GM18907 (cell line): ENCODE measurements around the gene C14orf93.

Experiments used
- ATAC-seq: cut with Tn5 transposase; IDR thresholded peaks from one replicate; pipeline ENCODE4 v1.9.1; 2021; ENCODE audit warnings: mild to moderate bottlenecking, moderate library complexity; ENCODE audit not compliant: unreplicated experiment

The C14orf93 gene, protein sequence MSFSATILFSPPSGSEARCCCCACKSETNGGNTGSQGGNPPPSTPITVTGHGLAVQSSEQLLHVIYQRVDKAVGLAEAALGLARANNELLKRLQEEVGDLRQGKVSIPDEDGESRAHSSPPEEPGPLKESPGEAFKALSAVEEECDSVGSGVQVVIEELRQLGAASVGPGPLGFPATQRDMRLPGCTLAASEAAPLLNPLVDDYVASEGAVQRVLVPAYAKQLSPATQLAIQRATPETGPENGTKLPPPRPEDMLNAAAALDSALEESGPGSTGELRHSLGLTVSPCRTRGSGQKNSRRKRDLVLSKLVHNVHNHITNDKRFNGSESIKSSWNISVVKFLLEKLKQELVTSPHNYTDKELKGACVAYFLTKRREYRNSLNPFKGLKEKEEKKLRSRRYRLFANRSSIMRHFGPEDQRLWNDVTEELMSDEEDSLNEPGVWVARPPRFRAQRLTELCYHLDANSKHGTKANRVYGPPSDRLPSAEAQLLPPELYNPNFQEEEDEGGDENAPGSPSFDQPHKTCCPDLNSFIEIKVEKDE

DNA sequence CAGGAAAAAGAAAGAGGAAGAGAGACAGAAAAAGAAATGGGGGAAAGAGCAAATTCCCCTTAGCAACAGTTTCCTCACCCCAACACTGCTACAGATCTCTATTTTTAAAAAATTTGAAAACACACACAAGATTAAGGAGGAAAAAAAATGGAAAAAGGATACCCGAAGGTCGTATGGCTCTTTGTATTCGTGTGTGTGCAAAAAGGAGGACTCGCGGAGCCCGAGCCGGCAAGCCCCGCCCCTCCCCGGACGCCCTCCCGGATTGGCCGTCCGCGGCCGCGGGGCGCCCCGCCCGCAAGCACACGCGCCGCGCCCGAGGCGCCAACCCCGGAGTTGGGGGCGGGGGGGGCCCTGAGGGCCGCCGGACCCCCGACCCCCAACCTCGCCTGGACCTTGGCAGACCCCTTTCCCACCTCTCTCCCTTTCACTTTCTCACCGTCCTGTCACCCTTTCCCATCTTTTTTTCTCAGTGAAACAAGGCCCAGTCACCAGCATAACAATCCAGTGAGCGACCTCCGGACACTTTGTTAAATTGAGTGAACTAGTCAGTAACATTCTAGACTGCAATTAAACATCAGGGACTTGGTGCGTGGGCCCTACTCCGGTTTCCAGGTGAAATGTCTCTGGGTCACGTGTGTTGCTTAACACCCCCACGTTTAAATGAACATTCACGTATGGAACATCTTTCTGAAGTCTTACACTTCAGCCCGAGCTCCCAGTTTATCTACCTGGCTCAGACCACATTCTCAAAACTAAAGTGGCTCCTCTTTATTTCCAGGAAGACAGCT lies at the start of gene C14orf93:
TSS of gene C14orf93 (minus strand) at position 205 of the 788 bp plus-strand sequence. CDS start 11,120 bp downstream, outside the sequence.
- ATAC-seq, result no peak

DNA sequence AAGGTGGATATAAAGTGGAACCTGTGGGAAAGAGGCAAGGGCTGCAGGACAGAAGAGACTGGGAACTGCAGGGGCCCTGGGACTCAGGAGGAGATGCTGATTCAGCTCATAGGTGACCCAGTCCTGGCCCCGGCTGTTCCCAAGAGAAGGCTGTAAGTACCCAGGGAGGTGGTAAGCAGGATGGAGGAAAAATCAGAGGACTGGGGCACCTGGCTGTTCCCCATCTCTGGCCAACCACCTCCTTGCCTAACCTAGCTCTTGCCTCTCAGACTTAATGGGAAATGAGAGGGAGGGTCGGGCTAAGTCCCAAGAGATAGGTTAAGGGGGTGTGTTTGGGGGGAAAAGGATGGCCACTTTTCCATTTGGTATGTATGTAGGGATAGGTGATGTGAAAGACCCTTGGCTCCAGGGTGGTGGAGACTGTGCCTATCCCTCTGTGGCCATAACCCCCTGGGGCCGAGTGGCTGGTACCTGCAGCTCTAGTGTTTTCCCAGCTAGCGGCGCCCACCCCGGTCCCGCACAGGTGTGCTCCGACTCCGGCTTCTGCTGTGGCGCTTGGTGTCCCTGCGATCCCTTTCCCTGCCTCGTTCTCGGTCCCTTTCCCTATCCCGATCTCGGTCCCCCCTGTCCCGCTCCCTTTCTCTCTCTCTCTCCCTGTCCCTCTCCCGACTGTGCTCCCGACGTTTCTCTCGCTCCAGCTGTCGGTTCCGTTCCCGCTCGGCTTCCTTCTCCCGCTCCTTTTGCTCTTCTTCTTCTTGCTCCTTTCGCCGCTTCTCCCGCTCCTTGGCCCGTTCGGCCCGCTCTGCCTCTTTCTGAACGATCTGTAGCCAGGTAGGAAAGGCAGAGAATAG lies 48.9 kb upstream of the C14orf93 start:
- ATAC-seq, result no peak

DNA sequence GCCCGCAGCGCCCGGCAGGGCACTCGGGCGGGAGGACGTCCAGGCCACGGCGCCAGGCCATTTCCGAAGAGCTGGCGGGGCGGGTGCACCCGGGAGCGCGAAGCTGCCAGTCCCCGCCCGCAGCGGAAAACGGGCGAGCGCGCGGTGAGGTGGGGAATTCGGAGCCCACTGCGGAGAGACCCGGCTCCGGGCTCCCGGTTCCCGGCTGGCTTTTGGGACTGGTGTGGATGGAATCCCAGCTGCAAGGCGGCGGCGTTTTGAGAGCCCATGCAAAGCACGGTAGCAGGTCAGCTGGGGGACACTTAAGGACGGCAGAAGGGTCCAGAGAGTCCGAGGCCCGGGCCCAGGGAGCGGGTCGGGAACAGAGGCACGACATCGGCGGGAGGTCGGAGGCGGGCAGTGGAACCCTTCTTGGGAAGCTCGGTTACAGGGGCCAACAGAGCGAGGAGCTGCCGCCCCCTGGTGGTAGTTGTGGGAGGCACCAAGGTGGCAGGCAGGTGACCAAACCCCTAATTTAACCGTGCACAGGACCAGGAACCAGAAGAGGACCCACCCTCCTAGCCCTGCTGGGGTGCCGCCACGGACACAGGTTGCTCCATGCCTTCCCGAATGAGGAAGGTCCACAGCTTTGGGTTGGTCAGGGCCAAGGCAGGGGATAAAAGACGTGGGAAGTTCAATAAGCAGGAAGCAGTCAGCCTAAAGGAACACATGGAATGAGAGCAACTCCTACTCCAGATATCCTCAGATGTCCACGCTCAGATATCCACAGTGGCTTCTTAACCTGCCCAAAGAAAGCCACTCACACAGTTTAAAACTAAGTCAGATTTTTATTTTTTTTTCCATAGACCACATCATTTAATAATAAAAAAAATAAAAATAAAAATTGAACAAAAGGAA lies 48.1 kb upstream of the C14orf93 start:
- ATAC-seq, result peak; percentile 69

DNA sequence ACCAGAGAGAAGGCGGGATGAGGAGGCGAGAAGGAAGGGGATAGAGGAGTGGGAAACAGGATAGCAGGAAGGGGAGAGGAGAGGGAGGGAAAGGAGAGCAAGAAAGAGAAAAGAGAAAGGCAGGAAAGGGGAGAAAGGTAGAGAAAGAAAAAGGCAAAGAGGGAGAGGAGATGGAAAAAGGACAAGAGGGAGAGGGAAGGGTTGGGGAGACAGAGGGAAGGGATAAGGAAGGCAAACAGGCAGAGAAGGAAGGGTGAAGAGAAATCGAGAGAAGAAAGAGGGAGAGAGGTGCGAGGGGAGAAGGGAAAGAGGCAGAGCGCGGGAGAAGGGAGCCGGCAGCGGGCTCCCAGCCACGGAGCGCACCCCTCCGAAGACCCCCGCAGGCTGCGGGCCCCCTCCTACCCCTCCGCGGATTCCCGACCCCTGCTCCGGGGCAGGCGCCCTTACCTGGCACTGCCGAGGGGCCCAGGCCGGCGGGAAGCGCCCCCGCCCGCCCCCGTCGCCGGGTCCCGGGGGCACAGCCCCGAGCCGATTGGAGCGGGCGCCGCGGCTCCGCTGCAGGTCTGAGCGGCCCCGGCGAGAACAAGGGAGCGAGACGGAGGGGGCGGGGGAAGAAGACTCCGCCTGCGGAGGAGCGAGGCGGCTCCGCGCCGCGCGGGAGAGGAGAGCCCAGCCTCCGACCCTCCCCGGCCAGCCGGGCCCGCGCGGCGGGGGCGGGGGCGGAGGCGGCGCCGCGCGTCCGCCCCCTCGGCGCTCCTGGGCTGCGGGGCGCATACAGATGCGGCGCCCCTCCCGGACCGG lies 47.2 kb upstream of the C14orf93 start, which contains the start of gene CDH24:
TSS of gene CDH24 (minus strand) at position 565 of the 801 bp plus-strand sequence. CDS start 1,787 bp downstream, outside the sequence.
- peak; percentile 39 for ATAC-seq

DNA sequence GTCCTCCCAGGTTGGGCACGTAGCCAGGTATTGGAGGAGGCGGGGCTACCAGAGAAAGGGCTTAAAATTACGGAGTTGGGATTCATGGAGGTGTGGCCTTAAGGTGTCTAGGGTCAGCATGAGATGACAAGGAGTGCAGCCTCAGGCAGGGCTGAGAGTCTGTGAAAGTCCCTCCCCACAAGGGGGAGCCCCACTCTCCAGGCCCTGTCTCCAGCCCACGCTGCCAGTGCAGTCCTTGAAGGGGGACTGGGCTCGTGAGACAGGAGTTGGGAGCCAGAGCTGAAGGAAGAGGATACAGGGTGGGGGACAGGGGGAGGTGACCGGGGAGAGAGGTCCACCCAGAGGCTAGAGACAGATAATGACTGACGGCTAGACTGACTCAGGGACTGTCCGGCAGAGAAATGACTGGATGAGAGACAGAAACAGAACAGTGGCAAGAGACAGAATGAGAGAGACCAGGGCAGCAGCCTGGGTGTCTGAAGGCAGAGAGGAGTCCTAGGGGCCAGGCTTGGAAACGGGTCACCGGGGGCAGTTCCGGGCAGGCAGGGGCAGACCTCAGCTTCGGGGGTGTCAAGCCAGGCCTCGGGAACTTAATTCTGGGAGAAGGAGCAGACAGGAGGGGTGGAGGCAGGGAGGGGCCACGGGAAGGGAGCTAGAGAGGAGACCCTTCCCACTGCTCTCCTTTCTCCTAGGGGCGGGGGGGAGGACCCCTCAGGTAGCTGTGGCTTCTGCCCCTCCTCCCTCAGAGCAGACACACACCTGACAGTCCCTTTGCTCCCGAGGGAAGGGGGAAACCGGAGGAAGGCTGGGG lies 46.4 kb upstream of the C14orf93 start:
- ATAC-seq, result peak; percentile 54

DNA sequence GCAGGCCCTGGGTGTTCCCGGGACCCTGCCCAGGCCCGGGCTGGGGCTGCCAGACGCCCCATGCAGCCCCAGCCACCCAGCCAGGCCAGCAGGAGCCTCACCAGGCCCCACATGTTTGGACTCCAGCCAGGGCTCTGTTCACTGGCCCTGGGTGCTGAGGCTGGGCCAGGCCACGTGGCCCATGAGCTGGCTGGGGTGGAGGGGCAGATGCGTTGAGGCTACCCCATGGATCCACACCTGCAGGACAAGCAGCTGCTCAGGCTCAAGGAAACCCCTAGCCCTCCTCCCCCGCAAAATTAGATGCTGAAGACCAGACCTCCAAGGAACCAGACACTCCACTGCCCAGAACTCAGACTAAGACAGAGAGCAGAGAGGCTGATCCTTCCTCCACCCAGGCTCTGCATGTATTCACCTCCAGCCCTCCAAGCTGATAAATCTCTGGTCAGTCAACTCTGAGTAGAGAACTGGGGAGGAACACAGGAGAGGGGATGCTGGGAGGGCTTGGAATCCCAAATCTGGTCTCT lies 45.7 kb upstream of the C14orf93 start:
- ATAC-seq, result no peak

DNA sequence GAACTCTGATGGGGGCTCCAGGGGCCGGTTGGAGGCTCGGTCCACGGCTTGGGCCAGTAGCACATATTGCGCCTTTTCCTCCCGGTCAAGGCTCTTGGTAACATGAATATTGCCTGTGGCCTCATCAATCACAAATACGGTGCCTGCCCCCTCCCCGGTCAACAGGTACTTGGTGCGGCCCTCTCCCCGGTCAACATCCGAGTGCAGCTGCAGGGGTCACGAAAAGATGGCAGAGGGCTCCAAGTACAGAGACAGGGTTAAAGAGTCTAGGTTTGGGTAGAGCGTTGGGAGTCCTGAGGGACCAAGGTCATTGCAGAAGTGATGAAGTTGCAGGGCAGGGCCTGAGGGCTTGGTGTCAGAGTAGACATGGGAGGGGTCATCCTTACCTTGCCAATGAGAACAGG lies 45.2 kb upstream of the C14orf93 start:
- no peak for ATAC-seq

DNA sequence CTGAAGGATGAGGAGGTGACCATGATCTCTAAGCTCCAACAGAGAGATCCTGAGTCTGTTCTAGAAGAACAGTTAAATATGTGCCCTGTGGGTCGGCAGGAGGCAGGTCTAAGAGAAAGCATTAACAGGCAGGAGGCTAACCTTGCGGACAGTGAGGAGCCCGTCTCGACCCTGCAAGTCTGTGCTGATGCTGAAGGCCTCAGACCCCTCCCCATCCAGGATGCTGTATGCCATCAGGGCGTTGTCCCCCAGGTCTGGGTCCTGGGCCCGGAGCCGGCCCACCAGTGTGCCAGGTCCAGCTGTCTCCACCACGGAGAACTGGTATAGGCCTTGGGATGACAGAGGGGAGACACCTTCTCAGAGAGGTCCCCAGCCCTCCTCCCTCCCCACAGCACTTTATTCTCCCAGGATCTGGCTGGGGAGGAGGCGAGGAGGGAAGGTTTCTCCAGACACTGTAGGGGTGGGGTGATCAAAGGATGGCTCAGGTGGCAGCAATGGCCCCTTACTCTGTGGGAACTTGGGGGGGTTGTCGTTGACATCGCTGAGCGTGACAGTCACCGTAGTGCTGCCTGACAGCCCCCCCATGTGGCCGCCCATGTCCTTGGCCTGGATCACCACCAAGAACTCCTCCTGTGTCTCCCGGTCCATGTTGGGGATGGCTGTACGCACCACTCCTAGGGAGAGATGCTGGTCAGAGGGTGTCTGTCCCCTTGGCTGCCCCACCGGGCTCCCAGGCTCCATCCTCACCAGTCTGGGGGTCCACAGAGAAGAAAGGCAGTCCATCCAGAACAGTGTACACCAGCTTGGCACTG lies 44.3 kb upstream of the C14orf93 start:
- ATAC-seq, result no peak

DNA sequence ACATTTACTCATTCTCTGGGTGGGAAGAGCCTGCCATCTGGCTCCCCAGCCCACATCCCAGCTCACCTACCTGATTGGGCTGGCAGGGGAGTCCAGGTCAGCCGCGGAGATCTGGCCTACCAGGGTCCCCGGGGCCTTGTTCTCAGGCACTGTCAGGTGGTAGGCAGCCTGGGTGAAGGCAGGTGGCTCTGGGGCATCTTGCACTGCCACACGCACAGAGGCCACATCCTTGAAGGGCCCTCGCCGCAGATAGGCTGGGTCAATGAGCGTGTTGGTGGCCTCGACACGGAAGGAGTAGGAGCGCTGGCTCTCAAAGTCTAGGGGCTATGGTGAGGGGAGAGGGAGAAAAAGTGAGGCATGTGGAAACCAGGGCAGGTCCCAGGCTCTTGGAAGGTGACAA lies 43.5 kb upstream of the C14orf93 start:
- ATAC-seq, result no peak

DNA sequence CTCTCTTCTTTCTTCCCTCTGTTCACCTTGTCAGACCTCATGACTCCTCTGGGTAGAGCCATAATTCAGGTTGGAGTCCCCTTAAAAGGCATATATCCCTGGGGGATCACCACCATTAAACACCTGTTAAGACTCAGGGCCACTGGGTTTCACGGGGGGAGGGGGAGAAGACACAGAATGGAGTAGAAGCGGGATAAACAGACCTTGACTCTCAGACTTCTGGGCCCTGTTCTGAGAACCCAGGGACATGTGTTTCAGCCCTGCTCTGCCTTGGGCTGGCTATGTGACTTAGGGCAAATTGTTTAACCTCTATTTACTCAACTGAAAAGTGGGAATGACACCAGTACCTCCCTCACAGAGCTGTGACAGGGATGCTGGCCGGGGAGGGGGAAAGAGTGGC lies 42.7 kb upstream of the C14orf93 start:
- no peak for ATAC-seq

DNA sequence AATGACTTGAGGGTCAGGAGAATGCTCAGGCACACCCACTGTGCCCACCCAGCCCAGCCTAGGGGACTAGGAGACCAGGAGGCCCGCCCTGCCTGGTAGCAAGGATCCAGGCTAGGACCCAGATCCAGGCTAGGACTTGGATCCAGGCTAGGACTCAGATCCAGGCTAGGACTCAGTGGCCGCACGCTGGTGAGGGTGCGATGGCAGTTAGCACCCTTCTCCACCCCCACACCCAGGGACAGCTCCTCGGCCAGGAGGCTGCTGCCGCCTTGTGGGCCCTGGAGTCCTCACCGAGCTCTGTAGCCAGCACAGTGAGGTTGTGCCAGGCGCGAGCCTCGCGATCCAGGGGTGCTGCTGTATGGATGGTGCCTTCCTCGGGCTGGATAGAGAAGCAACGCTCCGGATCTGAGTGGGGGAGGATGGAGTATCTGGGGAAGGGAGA lies 42.3 kb upstream of the C14orf93 start:
- no peak for ATAC-seq

DNA sequence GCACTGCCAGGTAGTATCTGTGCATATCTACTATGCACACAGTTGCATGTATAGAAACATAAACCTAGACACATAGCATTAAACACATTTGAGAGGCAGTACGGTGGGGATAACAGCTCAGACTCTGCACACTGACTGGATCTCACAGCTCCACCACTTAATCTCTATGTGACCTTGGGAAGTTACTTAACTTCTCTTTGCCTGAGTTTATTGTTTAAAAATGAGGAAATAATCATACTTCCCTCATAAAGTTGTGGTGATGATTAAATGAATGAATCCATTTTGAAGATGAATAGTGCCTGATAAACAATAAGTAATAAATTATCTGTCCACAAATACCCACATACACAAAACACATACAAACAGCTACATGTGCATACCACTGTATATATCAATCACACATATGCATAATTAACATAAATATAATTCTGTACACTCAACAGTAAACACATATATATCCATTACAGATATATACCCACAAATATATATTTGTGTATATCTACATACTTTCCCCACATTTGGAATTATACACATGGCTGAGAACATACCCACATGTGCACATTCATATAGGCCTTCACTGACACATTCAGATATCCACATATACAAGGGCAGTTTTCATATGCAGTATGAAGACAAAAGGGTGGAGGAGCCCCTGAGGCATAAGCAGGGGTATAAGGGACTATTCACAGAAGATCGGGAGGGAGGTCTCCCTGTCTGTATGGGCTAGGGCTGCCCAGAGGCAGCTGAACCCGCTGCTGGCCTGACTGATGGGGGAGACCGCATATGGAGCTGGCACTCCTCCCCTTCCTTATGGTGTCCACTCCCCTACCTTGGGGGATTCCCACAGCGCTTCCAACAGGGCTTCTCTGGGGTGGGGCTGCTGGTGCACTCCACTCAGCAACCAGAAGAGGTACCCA lies 41.5 kb upstream of the C14orf93 start:
- no peak for ATAC-seq

DNA sequence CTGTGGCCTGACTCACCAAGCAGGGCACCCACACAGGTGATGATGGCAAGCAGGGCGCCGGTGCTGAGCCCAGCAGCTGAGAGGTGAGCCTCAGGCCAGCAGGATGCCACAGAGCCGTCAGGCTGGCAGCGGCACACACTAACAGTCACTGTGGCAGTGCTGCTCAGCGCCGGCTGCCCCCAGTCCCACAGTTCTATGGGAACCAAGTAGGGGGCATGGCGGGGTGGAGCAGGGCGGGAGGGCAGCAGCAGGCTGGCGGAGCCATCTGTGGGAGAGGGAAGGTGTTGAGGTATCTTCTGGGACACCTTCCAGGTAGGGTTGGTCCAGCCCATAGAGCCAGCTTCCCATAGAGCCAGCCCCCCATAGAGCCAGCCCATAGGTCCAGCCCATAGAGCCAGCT lies 39.1 kb upstream of the C14orf93 start:
- no peak for ATAC-seq

DNA sequence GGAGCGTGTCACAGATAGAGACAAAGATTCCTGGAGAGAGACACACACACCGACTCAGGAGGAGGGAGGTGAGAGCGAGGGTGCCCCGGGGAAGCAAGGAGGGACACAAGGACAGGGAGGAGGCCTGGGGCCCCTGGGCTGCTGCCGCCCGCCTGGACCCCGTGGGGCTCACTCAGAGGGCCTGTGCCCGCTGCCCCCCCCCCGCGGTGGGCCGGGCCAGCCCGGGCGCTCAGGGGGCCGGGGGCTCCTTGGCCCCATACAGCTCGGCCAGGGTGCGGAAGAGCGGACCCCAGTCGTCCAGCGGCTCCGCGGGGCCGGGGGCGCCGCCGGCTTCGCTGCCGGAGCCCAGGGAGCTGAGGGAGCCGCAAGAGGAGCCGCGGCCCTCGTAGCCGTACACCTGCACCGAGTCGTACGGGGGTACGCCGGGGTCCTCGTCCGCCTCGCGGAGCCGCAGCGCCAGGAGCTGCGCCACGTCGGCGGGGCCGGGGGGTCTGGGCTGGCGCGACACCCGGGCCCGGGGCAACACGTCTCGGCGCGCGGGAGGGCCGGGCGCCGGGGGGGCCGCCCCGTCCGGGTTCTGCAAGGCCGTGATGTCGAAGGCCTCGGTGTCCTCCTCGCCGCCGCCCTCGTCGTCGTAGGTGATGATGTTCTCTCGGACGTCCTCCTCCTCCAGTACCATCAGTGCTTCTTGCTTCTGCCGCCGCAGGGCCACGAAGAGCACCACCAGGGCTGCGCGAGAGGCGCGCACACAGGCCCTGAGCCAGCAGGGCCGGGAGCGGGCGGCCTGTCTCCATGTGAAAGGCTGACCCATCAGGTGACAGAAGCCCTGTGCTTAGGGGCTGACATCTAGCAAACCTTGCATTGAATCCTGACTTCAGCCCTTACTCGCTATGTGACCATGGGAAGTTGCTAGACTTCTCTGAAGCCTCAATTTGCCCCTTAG lies 38.1 kb upstream of the C14orf93 start:
- ATAC-seq, result no peak
